HG02943 (cell line): Measurements from ENCODE around the gene JAK3.
"Not testable (repeated sequence)": the region's sequence is repeated elsewhere in the genome, so short reads cannot be mapped to it uniquely, and the experiment has no call there.

Source experiments
- ATAC-seq: cut with Tn5 transposase; IDR thresholded peaks from one replicate; pipeline ENCODE4 v1.9.1; 2021; ENCODE audit warnings: mild to moderate bottlenecking, low read depth, moderate library complexity; ENCODE audit not compliant: unreplicated experiment

Gene JAK3

GRCh38 chr19:17783721-17784120, 64.1 kb downstream of the JAK3 start:
- ATAC-seq: not testable (repeated sequence)

GRCh38 chr19:17780781-17781180, 67.0 kb downstream of the JAK3 start:
- ATAC-seq: no peak

GRCh38 chr19:17778968-17779929, 68.5 kb downstream of the JAK3 start:
- ATAC-seq: no peak

- ATAC-seq: no peak
Measured at GRCh38 chr19:17778251-17778967, 69.4 kb downstream of the JAK3 start.

- not testable (repeated sequence) for ATAC-seq
Measured at GRCh38 chr19:17777840-17778239, 69.9 kb downstream of the JAK3 start.

GRCh38 chr19:17775991-17776803, 71.6 kb downstream of the JAK3 start:
- peak; percentile 73 for ATAC-seq

GRCh38 chr19:17775245-17775927, 72.4 kb downstream of the JAK3 start:
- ATAC-seq: no peak
